Measurements from ENCODE around the gene GRIA4. TPM values are rescaled to one million over a fixed set of nuclear protein-coding genes. Genes with fewer than 3 reads are reported as not detected.

Gene GRIA4
- polyA plus RNA-seq, 2 of the 4 experiments (the other 2 are of a cell fraction), result not detected

- H3K4me3 ChIP-seq, result no peak overlapping the region
- WGBS (ENCODE audit: missing lambda C conversion rate), result 14% methylated on average over 1 of the region's 1 CpG
- no peak overlapping the region for H3K27ac ChIP-seq
- ATAC-seq (no peak), DNase-seq (ENCODE audit: low read depth in 1 of 2, low spot score in 1 of 2) (no peak), FAIRE-seq (no peak)
- no peaks in the 10 kb centered on the region for H3K4me1 ChIP-seq
- H3K4me2 ChIP-seq, result no peak overlapping the region
- CTCF ChIA-PET, result no interaction called here
- POLR2A ChIA-PET, result no interaction called here
- TF ChIP-seq MAFK (IDR thresholded peaks at IDR 0.05; ENCODE audit: partially characterized antibody) (peak; percentile 6), EP300 (IDR thresholded peaks at IDR 0.05) (no peak)
- H3K9me3 ChIP-seq, result no peaks in the 10 kb centered on the region
Measured at GRCh38 chr11:105667441-105667840, 57.6 kb downstream of the GRIA4 start.

- no peak for ATAC-seq
- ChIA-PET CTCF (no interaction called here), POLR2A (no interaction called here)
- no peaks in the 10 kb centered on the region for H3K4me1 ChIP-seq
- H3K4me2 ChIP-seq, result no peak overlapping the region
- FAIRE-seq, result no peak
- H3K4me3 ChIP-seq, result no peak overlapping the region
- DNase-seq (ENCODE audit: low read depth in 1 of 2, low spot score in 1 of 2), result no peak
- H3K9me3 ChIP-seq, result no peaks in the 10 kb centered on the region
- TF ChIP-seq NR3C1 (IDR thresholded peaks at IDR 0.05) (no peak), TP53 (CRISPR knock-in tag; IDR thresholded peaks at IDR 0.05) (no peak), TFCP2L1 (CRISPR knock-in tag; IDR thresholded peaks at IDR 0.05) (no peak), BCL3 (IDR thresholded peaks at IDR 0.05) (no peak), JUNB (IDR thresholded peaks at IDR 0.05) (no peak)
- no peak overlapping the region for H3K27ac ChIP-seq
Measured at GRCh38 chr11:105670811-105671210, 60.9 kb downstream of the GRIA4 start.

- Histone ChIP-seq H3K27ac (no peak overlapping the region), H3K9me3 (no peaks in the 10 kb centered on the region), H3K4me2 (no peak overlapping the region), H3K4me3 (no peak overlapping the region), H3K4me1 (no peaks in the 10 kb centered on the region)
- 39% methylated on average over 3 of the region's 3 CpGs for WGBS (ENCODE audit: missing lambda C conversion rate)
- no peak for FAIRE-seq
- DNase-seq (ENCODE audit: low read depth in 1 of 2, low spot score in 1 of 2), result peak in 1 of 2 experiments; percentile 8
- POLR2A ChIA-PET, result no interaction called here
- CTCF ChIA-PET, result no interaction called here
- ATAC-seq, result no peak
- TF ChIP-seq SREBF2 (IDR thresholded peaks at IDR 0.05), result no peak
- no peak for TF ChIP-seq NPAS2 (CRISPR knock-in tag; IDR thresholded peaks at IDR 0.05; ENCODE audit: borderline replicate concordance)
- no peak for TF ChIP-seq RAD21 (conservative IDR thresholded peaks at IDR 0.05 in 1 of 2, IDR thresholded peaks at IDR 0.05 in 1 of 2)
- TF ChIP-seq REST (IDR thresholded peaks at IDR 0.05), result peak; percentile 93
Measured at GRCh38 chr11:105673089-105673488, 63.2 kb downstream of the GRIA4 start.

GRCh38 chr11:105689631-105690030 is 79.8 kb downstream of the GRIA4 start:
- TF ChIP-seq SMC3 (IDR thresholded peaks at IDR 0.05), result no peak
- TF ChIP-seq ZC3H11A (IDR thresholded peaks at IDR 0.05), result no peak
- no peak for TF ChIP-seq HMGXB4 (CRISPR knock-in tag; IDR thresholded peaks at IDR 0.05; ENCODE audit: borderline replicate concordance)
- TF ChIP-seq ELK1 (IDR thresholded peaks at IDR 0.05; ENCODE audit: low read depth, low read length), result no peak
- TF ChIP-seq TFCP2L1 (CRISPR knock-in tag; IDR thresholded peaks at IDR 0.05), result no peak
- TF ChIP-seq ZFP36 (IDR thresholded peaks at IDR 0.05; ENCODE audit: borderline replicate concordance, partially characterized antibody), result no peak
- TF ChIP-seq PHF8 (IDR thresholded peaks at IDR 0.05; ENCODE audit: borderline replicate concordance, low read depth), result no peak
- no peak for TF ChIP-seq HOXB5 (CRISPR knock-in tag; IDR thresholded peaks at IDR 0.05)
- TF ChIP-seq FOSL2 (IDR thresholded peaks at IDR 0.05), result no peak
- no peak for TF ChIP-seq FOSL2 (CRISPR knock-in tag; IDR thresholded peaks at IDR 0.05)
- TF ChIP-seq CBX8 (IDR thresholded peaks at IDR 0.05), result no peak
- no peak for TF ChIP-seq ATOH8 (CRISPR knock-in tag; IDR thresholded peaks at IDR 0.05; ENCODE audit: low read depth)
- TF ChIP-seq EHF (CRISPR knock-in tag; IDR thresholded peaks at IDR 0.05), result no peak
- TF ChIP-seq EHMT2 (IDR thresholded peaks at IDR 0.05; ENCODE audit: low read depth), result no peak
- H3K9me3 ChIP-seq, result no peaks in the 10 kb centered on the region
- FAIRE-seq (no peak), ATAC-seq (no peak), DNase-seq (ENCODE audit: low read depth in 1 of 2, low spot score in 1 of 2) (no peak)
- ChIA-PET CTCF (no interaction called here), POLR2A (no interaction called here)
- no peaks in the 10 kb centered on the region for H3K4me1 ChIP-seq
- WGBS (ENCODE audit: missing lambda C conversion rate), result 35% methylated on average over 2 of the region's 2 CpGs
- H3K4me2 ChIP-seq, result no peak overlapping the region
- no peak overlapping the region for H3K27ac ChIP-seq
- no peak overlapping the region for H3K4me3 ChIP-seq

All from A549 (cell line).